ENCODE results near the gene PFKFB3.
A peak's percentile ranks its signal among the peaks of the same experiment; 100 is the strongest.
"Not testable (repeated sequence)": the region's sequence is repeated elsewhere in the genome, so short reads cannot be mapped to it uniquely, and the experiment has no call there.

Gene PFKFB3

GRCh38 chr10:6272126-6272525 is 69.4 kb downstream of the PFKFB3 start:
- DNase-seq (ENCODE audit: low read depth in 2 of 2): no peak

- no peak for DNase-seq (ENCODE audit: low read depth in 2 of 2)
Measured at GRCh38 chr10:6273351-6273750, 70.6 kb downstream of the PFKFB3 start.

GRCh38 chr10:6274040-6274439 is 71.3 kb downstream of the PFKFB3 start:
- no peak for DNase-seq (ENCODE audit: low read depth in 2 of 2)

- DNase-seq (ENCODE audit: low read depth in 2 of 2): no peak
Measured at GRCh38 chr10:6274484-6274883, 71.8 kb downstream of the PFKFB3 start.

GRCh38 chr10:6275022-6275997 is 72.6 kb downstream of the PFKFB3 start:
- DNase-seq (ENCODE audit: low read depth in 2 of 2): peak; percentile 85 to 87

- DNase-seq (ENCODE audit: low read depth in 2 of 2): no peak
Measured at GRCh38 chr10:6276356-6276755, 73.6 kb downstream of the PFKFB3 start.

- no peak for DNase-seq (ENCODE audit: low read depth in 2 of 2)
Measured at GRCh38 chr10:6278519-6279120, 75.9 kb downstream of the PFKFB3 start.

- no peak for DNase-seq (ENCODE audit: low read depth in 2 of 2)
Measured at GRCh38 chr10:6279540-6280267, 77.0 kb downstream of the PFKFB3 start.

GRCh38 chr10:6280291-6280690 is 77.6 kb downstream of the PFKFB3 start:
- no peak for DNase-seq (ENCODE audit: low read depth in 2 of 2)

GRCh38 chr10:6282454-6282958 is 79.8 kb downstream of the PFKFB3 start:
- DNase-seq (ENCODE audit: low read depth in 2 of 2): no peak

GRCh38 chr10:6283655-6284054 is 80.9 kb downstream of the PFKFB3 start:
- DNase-seq (ENCODE audit: low read depth in 2 of 2): no peak

GRCh38 chr10:6290621-6291020 is 87.9 kb downstream of the PFKFB3 start:
- not testable (repeated sequence) for DNase-seq (ENCODE audit: low read depth in 2 of 2)

- peak; percentile 52 to 57 for DNase-seq (ENCODE audit: low read depth in 2 of 2)
Measured at GRCh38 chr10:6292741-6293151, 90.0 kb downstream of the PFKFB3 start.

GRCh38 chr10:6296425-6296824 is 93.7 kb downstream of the PFKFB3 start:
- DNase-seq (ENCODE audit: low read depth in 2 of 2): not testable (repeated sequence)

GRCh38 chr10:6296828-6297251 is 94.1 kb downstream of the PFKFB3 start:
- DNase-seq (ENCODE audit: low read depth in 2 of 2): no peak

GRCh38 chr10:6297522-6297921 is 94.8 kb downstream of the PFKFB3 start:
- no peak for DNase-seq (ENCODE audit: low read depth in 2 of 2)

- no peak for DNase-seq (ENCODE audit: low read depth in 2 of 2)
Measured at GRCh38 chr10:6297951-6298381, 95.2 kb downstream of the PFKFB3 start.

GRCh38 chr10:6298428-6298827 is 95.7 kb downstream of the PFKFB3 start:
- DNase-seq (ENCODE audit: low read depth in 2 of 2): no peak

- DNase-seq (ENCODE audit: low read depth in 2 of 2): no peak
Measured at GRCh38 chr10:6299234-6299633, 96.5 kb downstream of the PFKFB3 start.

GRCh38 chr10:6299743-6300105 is 97.0 kb downstream of the PFKFB3 start:
- DNase-seq (ENCODE audit: low read depth in 2 of 2): no peak

GRCh38 chr10:6300106-6300783 is 97.5 kb downstream of the PFKFB3 start:
- peak; percentile 44 to 52 for DNase-seq (ENCODE audit: low read depth in 2 of 2)
